ENCODE results near the gene NME9.

Gene NME9

GRCh38 chr3:138360869-138361525 is 31.3 kb upstream of the NME9 start:
- no peak overlapping the region for H3K4me3 ChIP-seq (ENCODE audit: low read depth, low read length)
- TF ChIP-seq, protein P1, sequence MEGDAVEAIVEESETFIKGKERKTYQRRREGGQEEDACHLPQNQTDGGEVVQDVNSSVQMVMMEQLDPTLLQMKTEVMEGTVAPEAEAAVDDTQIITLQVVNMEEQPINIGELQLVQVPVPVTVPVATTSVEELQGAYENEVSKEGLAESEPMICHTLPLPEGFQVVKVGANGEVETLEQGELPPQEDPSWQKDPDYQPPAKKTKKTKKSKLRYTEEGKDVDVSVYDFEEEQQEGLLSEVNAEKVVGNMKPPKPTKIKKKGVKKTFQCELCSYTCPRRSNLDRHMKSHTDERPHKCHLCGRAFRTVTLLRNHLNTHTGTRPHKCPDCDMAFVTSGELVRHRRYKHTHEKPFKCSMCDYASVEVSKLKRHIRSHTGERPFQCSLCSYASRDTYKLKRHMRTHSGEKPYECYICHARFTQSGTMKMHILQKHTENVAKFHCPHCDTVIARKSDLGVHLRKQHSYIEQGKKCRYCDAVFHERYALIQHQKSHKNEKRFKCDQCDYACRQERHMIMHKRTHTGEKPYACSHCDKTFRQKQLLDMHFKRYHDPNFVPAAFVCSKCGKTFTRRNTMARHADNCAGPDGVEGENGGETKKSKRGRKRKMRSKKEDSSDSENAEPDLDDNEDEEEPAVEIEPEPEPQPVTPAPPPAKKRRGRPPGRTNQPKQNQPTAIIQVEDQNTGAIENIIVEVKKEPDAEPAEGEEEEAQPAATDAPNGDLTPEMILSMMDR (IDR thresholded peaks at IDR 0.05; ENCODE audit: low read depth, low read length): no peak
- TF ChIP-seq MAX (IDR thresholded peaks at IDR 0.05; ENCODE audit: low read depth, low read length) (no peak), POLR2A (IDR thresholded peaks at IDR 0.05; ENCODE audit: extremely low read depth, insufficient read length) (no peak), MYC (IDR thresholded peaks at IDR 0.05; ENCODE audit: low read depth, low read length) (no peak)
- DNase-seq (ENCODE audit: low read depth): no peak

- no peak for TF ChIP-seq POLR2A (IDR thresholded peaks at IDR 0.05; ENCODE audit: extremely low read depth, insufficient read length)
- TF ChIP-seq, protein P1 (IDR thresholded peaks at IDR 0.05; ENCODE audit: low read depth, low read length): no peak
- TF ChIP-seq MAX (IDR thresholded peaks at IDR 0.05; ENCODE audit: low read depth, low read length): no peak
- no peak for TF ChIP-seq MYC (IDR thresholded peaks at IDR 0.05; ENCODE audit: low read depth, low read length)
- no peak for DNase-seq (ENCODE audit: low read depth)
- no peak overlapping the region for H3K4me3 ChIP-seq (ENCODE audit: low read depth, low read length)
Observed at GRCh38 chr3:138359919-138360868, 30.5 kb upstream of the NME9 start.

- no peak overlapping the region for H3K4me3 ChIP-seq (ENCODE audit: low read depth, low read length)
- TF ChIP-seq POLR2A (IDR thresholded peaks at IDR 0.05; ENCODE audit: extremely low read depth, insufficient read length): no peak
- TF ChIP-seq, protein P1 (IDR thresholded peaks at IDR 0.05; ENCODE audit: low read depth, low read length): no peak
- TF ChIP-seq MYC (IDR thresholded peaks at IDR 0.05; ENCODE audit: low read depth, low read length): no peak
- no peak for TF ChIP-seq MAX (IDR thresholded peaks at IDR 0.05; ENCODE audit: low read depth, low read length)
- DNase-seq (ENCODE audit: low read depth): no peak
Observed at GRCh38 chr3:138359148-138359918, 29.7 kb upstream of the NME9 start.

DNA sequence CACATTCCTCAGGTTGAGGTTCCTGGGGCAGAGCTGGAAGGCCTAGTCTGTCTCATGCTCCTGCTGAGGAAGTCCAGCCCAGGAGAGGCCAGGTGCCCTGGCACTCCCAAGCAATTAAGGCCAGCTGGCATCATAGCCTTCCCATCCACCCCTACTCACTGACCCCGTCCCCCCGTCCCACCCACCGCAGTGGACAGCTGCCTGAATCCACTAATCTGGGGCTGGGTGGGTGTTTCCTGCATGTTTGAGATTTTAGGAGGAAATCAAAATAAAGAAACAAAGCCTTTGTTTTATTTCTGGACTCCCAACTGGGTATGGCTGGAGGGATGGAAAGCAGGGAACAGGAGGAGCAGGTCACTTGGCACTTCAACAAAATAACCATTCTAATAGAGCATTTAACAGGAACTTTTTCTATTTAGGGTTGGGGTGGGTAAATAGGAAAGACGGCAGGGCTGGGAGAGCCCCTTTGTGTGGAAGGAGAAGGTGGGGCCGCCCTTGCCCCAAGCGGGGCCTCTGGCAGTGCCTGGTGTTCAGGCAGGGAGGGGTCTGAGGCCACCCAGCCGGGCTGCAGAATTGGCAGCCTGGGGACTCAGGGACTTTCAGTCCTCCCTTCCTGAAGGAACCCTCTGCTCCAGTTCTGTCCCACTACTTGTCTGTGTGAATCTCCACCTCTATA is 27.2 kb upstream of the NME9 start:
- no peak for DNase-seq (ENCODE audit: low read depth)
- TF ChIP-seq, protein P1 (IDR thresholded peaks at IDR 0.05; ENCODE audit: low read depth, low read length): no peak
- TF ChIP-seq MAX (IDR thresholded peaks at IDR 0.05; ENCODE audit: low read depth, low read length) (no peak), MYC (IDR thresholded peaks at IDR 0.05; ENCODE audit: low read depth, low read length) (no peak), POLR2A (IDR thresholded peaks at IDR 0.05; ENCODE audit: extremely low read depth, insufficient read length) (no peak)
- H3K4me3 ChIP-seq (ENCODE audit: low read depth, low read length): no peak overlapping the region

GRCh38 chr3:138355071-138355470 is 25.4 kb upstream of the NME9 start:
- no peak for DNase-seq (ENCODE audit: low read depth)
- no peak overlapping the region for H3K4me3 ChIP-seq (ENCODE audit: low read depth, low read length)
- TF ChIP-seq, protein P1 (IDR thresholded peaks at IDR 0.05; ENCODE audit: low read depth, low read length): no peak
- TF ChIP-seq POLR2A (IDR thresholded peaks at IDR 0.05; ENCODE audit: extremely low read depth, insufficient read length) (no peak), MYC (IDR thresholded peaks at IDR 0.05; ENCODE audit: low read depth, low read length) (no peak), MAX (IDR thresholded peaks at IDR 0.05; ENCODE audit: low read depth, low read length) (no peak)
